Left cardiac atrium (tissue), 4 donors: Measurements from ENCODE around the gene BCL2. TPM values are rescaled to one million over a fixed set of nuclear protein-coding genes. Genes with fewer than 3 reads are reported as not detected.

Experiments
- ATAC-seq, 2 donors: fragments of 200-7000 bp; cut with Tn5 transposase; one replicate each; pipeline ENCODE4 v1.9.1; 2020; ENCODE audit warnings: mild to moderate bottlenecking in 2 of 2, moderate library complexity in 2 of 2
- DNase-seq: peaks from one replicate; pipeline ENCODE4 v3.0.0-alpha.2; 2020
- intact Hi-C, 2 donors: fragments of 100-400 bp; cut with DNase I; formaldehyde crosslinking; loops; one replicate each; pipeline versions ENCODE4 v1.14.1 to v1.15.1; 2022 to 2023
- total RNA-seq, 2 donors: library from RNA; stranded (reverse); fragmentation: NEBNext Ultra II Directional; extraction: Animal tissue kit (Norgen Biotek cat#: 25700); gene quantifications; one replicate each; pipeline ENCODE4 v1.2.1, GENCODE V29; 2021
- donor health status: DM: no; HTN: yes; CAD: no.
- donor health status: DM: no; HTN: yes; CAD: no; lungs with severe emphysema.
- donor health status: DM: yes; HTN: yes; CAD: no.
- donor health status: Dilated cardiomyopathy.

Gene BCL2
- total RNA-seq, 2 donors from 2014 or later: 10.1 to 11.6 TPM

- no peak for DNase-seq
- intact Hi-C loops: no loop called here
- ATAC-seq: no peak
These were observed 193.2 kb downstream of the BCL2 start for GRCh38 chr18:63126134-63127069.

GRCh38 chr18:63120620-63121019 is 198.9 kb downstream of the BCL2 start:
- intact Hi-C loops: no loop called here
- DNase-seq (no peak), ATAC-seq (peak; percentile 37 to 61)

DNA sequence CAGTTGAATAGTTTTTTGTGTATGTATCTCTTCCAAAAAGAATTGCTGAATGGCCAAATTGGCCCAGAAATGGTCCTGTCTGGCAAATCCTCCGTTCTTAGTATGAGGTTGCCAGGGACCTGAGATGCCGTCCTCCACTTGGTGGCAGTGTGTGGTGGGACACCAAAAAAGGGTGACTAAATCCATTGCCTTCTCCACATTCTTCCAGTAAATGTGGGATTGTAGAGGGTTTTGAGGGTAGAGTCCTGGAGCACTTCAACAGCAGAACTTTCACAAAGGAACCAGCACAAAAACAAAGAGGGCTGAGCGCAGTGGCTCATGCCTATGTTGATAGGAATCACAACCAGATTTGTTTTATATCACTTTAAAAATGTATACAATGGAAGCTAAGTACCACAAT is 199.9 kb downstream of the BCL2 start:
- intact Hi-C loops: no loop called here
- peak; percentile 65 to 68 for ATAC-seq
- no peak for DNase-seq

GRCh38 chr18:63113899-63114565 is 205.5 kb downstream of the BCL2 start:
- ATAC-seq (no peak), DNase-seq (no peak)
- intact Hi-C loops: no loop called here

GRCh38 chr18:63112706-63113105 is 206.9 kb downstream of the BCL2 start:
- DNase-seq: no peak
- ATAC-seq: peak in 1 of 2 donors; percentile 16
- intact Hi-C loops: no loop called here

- ATAC-seq: peak in 1 of 2 donors; percentile 64
- DNase-seq: peak; percentile 56
- intact Hi-C loops: no loop called here
These were observed 207.7 kb downstream of the BCL2 start for GRCh38 chr18:63111671-63112402.

DNA sequence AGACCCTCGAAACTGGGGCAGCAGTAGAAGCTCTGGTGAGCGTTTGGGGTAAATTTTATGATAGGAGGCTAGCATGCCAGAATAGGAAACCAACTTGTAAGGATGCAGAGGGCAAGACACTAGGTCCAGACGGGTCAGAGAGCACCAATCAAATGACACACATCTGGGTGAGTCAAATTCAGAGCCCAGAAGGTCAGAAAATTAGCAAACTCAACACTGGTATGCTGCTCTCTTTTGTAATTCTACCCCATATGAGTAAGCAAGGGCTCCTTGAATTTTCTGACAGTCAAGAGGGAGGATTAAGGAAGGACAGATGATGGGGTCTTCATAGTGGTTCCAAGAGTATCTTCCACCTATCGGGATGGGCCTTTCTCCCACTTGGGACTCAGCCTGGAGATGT is 209.8 kb downstream of the BCL2 start:
- intact Hi-C loops: no loop called here
- DNase-seq: no peak

GRCh38 chr18:63109022-63109421 is 210.5 kb downstream of the BCL2 start:
- ATAC-seq (no peak), DNase-seq (no peak)
- intact Hi-C loops: no loop called here

More for the DNA sequence above, 209.8 kb downstream of the BCL2 start:
- no peak for ATAC-seq

- intact Hi-C loops: no loop called here
- no peak for DNase-seq
- ATAC-seq: no peak
These were observed 211.6 kb downstream of the BCL2 start for GRCh38 chr18:63107931-63108330.

DNA sequence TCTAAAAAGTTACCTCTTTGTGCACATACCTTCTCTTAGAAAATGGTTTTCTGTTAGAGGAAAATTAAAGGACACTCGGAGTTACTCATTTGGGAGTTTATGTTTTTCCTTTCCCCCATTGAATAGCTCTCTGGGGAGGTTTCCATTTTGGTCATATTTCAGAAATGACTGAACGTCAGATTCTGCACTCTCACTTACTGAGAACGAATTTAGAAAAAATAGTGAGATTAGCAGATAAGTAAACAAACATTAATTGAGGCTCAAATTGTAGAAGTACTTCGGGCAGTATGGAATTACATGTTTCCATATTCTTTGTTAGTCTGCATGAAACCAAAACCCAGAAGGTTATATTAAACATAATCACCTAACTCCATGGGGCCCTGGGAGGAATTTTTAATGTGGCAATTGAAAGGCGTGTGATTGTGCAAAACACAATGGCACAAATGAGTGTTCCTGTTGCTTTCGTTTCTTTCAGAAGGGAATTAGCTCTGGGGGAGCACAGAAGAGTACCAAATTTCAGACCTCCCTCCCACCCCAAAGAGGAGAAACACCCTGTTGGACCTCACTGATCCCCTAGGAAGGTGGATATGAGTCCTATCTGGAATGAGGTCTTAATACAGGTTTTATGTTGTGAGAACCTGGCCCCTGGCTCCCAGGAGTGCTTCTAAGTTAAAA is 212.3 kb downstream of the BCL2 start:
- no peak for ATAC-seq
- no peak for DNase-seq
- intact Hi-C loops: no loop called here

GRCh38 chr18:63106727-63107126 is 212.8 kb downstream of the BCL2 start:
- intact Hi-C loops: no loop called here
- DNase-seq (no peak), ATAC-seq (no peak)

- ATAC-seq (no peak), DNase-seq (no peak)
- intact Hi-C loops: no loop called here
These were observed 213.8 kb downstream of the BCL2 start for GRCh38 chr18:63105636-63106316.

DNA sequence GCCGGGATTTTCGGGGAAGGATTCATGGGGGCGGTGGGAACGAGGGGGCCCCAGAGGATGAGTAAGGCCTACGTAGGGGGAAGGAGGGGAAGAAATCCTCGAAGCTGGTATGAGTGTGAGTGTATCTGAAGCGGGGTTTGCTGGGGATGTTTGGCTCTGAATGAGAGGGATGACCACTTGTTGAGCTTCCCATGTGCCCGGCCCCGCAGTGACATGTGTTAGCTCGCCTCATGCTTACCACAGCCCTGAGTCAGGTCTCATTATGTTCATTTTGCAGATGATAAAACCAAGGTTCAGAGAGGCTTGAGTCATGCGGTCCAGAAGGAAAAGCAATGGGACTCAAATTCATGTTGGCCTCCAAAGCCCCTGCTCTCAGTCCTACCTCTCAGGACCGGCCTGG is 214.7 kb downstream of the BCL2 start:
- no peak for ATAC-seq
- DNase-seq: no peak
- intact Hi-C loops: no loop called here

DNA sequence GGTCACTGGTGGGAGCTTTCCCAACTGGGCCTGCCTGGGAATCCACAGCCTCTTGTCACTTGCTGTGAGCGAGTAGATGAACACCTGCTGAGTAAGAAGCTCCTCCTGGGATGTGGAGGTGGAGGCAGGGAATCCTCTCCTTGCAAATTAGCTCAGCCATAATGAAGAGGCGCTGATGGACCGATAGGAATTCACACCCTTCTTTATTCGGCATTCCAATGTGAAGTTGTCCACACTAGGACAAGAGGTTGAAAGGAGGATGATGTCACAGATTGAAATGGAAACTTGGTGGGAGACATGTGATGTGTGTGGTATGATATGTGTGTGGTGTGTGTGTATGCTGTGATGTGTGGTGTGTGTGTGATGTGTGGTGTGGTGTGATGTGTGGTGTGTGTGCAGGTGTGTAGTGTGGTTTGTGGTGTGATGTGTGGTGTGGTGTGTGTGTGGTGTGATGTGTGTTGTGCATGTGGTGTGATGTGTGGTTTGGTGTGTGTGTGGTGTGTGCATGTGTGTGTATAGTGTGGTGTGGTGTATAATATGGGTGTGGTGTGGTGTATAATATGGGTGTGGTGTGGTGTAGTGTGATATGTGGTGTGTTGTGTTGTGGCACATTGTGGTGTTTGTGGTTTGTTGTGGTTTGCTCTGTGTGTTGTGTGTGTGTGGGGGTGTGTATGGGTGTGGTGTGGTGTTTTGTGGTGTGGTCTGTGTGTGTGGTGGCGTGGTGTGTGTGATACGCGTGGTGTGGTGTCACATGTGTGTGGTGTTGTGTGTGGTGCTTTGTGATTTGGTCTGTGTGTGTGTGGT is 216.4 kb downstream of the BCL2 start:
- intact Hi-C loops: no loop called here
- ATAC-seq (no peak), DNase-seq (no peak)

DNA sequence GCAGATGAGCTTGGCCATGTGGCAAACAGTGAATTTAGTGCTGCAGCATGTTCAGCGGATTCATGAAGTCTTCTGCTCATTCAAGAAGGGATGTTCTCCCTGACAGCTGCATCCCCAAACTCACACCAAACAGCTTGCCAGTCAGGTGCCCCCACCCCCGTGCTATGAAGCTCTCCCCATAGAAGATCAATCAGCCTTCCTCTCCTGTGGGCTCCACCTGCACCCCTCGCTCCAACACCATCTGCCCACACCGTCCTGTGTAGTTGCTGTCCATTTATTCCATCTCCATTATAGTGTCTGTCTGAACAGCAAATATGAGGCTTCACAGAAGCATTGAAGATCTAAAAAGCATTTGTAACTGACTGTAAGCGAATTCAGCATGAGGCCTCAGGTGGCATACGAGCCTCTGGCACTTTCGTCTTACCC is 218.9 kb downstream of the BCL2 start:
- ATAC-seq (no peak), DNase-seq (no peak)
- intact Hi-C loops: no loop called here

DNA sequence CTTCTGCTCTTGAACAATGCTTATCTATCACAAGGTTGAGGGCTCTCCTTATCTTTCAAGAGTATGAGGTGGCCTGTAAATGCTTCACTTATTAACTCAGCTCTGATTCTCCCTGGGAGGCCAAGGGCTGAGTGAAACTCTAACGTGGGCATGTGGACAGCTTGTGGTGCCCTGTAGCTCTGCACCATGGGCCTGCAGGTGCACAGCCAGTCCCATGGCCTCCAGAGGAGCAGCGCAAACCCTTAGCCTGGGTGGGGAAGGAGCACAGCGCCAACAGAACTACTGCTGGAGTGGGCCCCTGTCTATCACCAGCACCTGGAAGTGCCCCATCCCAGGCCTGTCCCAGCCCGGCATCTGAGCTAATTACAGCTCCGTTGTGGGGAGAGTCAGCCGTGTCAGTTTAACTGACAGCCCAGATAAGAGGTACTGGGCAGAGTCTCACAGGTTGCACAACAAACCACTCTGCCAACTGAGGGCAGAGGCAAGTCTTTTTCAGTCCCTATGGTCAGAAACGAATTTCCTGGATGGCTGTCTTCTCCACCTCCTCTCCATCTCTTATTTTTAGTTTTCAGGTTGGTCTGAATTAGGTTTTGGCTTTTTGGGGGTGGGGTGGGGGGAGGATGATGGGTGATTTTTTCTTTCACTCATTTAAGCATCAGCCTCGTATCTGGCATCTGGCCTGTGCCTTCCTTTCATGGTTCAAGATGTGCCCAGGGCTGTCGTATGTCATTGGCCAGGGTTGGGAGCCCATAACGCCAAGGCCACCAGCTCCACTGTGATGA is 219.5 kb downstream of the BCL2 start:
- ATAC-seq (peak; percentile 95 to 97), DNase-seq (peak; percentile 68)
- intact Hi-C loops: no loop called here
